GM13976 (cell line): Measurements from ENCODE around the gene ISG20L2.
"Not testable (repeated sequence)": the region's sequence is repeated elsewhere in the genome, so short reads cannot be mapped to it uniquely, and the experiment has no call there.

Source experiments
- DNase-seq: peaks from one replicate; pipeline ENCODE4 v3.0.0; 2012; ENCODE audit warnings: low spot score
- CTCF ChIP-seq: IDR thresholded peaks from 2 replicates; pipeline ENCODE4 v1.5.1; 2012; ENCODE audit warnings: borderline replicate concordance, mild to moderate bottlenecking; ENCODE audit not compliant: insufficient read depth; ENCODE audit errors: extremely low read depth, missing control alignments, control extremely low read depth
- in situ Hi-C: fragments of 300-500 bp; cut with MboI; formaldehyde crosslinking; loops from one replicate; pipeline ENCODE4 v1.12.0; 2022; ENCODE audit warnings: low sequenced_read_pairs, mixed read lengths, inconsistent platforms; ENCODE audit not compliant: unreplicated experiment

Gene ISG20L2

DNA sequence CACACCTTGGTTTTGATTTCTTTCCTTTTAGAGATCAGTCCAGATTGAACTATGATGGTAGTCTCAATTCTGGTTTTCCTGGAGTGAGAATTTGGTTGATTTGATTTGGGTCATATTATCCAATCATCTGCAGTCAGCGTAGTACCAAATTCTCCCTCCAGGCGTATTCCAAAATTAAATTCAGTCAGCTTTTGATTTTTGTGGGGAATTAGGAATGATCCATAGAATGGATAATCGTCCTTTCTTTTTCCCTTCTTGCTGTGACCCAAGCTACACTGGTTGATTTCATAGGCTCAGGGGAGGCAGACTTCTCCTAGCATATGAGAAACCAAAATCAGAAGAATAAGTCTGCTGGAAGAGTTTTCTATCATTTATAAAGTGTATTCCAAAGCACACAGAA is 43.7 kb upstream of the ISG20L2 start:
- in situ Hi-C loops: no loop called here

GRCh38 chr1:156768610-156769295 is 40.2 kb upstream of the ISG20L2 start:
- TF ChIP-seq CTCF: no peak
- in situ Hi-C loops: no loop called here
- no peak for DNase-seq

More for the DNA sequence above, 43.7 kb upstream of the ISG20L2 start:
- no peak for DNase-seq
- no peak for TF ChIP-seq CTCF

GRCh38 chr1:156767879-156768604 is 39.5 kb upstream of the ISG20L2 start:
- no peak for TF ChIP-seq CTCF
- in situ Hi-C loops: no loop called here
- DNase-seq: peak; percentile 43

- no peak for TF ChIP-seq CTCF
- DNase-seq: peak; percentile 91
- in situ Hi-C loops: no loop called here
These were observed 38.7 kb upstream of the ISG20L2 start, which contains the start of gene PRCC for GRCh38 chr1:156767101-156767878. Gene PRCC (plus strand): TSS chr1:156767535. CDS start chr1:156767772, 237 bp downstream.

GRCh38 chr1:156766298-156767100 is 37.9 kb upstream of the ISG20L2 start:
- in situ Hi-C loops: no loop called here
- peak; percentile 46 for DNase-seq
- TF ChIP-seq CTCF: no peak

DNA sequence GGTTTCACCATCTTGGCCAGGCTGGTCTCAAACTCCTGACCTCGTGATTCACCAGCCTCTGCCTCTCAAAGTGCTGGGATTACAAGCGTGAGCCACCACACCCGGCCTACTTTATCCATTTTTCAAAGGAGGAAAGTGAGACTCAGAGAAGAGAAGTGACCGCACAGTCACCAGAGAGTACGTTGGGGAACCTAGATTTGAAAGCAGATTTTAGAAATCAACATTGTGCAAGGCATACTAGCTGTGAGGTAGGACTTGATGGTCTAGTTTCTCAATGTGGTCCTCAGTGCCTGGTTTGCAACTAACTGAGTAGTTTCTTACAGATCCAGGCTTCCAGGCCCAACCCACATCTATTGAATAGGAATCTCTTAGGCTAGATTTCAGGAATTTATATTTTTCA is 37.1 kb upstream of the ISG20L2 start:
- in situ Hi-C loops: no loop called here
- TF ChIP-seq CTCF: no peak
- no peak for DNase-seq

GRCh38 chr1:156765136-156765535 is 36.6 kb upstream of the ISG20L2 start:
- DNase-seq, in situ Hi-C loops: not testable (repeated sequence)
